NCI-H345 (cell line): ENCODE data around the gene ZNF641.

Source experiments
- DNase-seq: peaks from one replicate; lab custom pipeline; 2025; lab: John Stamatoyannopoulos, UW

Gene ZNF641

DNA sequence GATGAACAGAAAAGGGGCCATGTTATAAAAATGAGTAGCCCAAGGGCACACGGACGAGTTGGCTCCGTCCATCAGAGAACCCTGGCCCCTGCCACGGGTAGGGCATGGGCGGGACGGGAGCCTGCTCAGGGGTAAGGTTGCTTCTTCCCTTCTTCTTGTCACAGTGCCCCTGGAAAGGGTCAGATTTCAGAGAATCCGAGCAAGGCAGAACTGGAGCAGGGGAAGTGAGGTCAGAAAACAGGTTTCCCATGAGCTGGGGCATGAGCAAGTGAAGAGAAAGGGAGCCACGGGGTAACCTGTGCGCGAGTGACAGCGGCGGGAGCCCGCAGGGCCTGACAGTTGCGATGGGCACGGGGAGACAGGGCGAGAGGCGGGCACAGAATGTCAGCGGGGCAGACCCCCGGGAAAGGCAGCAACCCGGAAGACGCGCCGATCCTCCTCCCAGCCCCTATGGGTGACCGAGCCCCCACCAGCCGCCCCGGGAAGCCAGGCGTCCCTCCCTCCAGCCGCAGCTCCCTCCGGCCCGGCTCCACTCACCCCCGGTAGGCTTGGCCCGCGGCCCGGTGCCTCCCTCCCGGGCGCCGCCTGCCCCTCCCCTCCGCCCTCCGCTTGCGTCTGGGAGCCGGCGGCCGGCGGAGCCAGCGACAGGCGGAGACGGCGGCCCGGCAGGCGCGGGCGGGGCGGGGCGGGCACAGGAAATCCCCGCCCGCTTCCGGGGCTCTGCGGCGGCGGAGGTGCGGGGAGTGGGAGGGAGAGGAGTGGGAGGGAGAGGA is at the start of gene ZNF641:
Gene ZNF641, minus strand, starts transcription at position 671 of the 773 bp plus-strand sequence. CDS start 2,829 bp downstream, outside the sequence.
- DNase-seq, result peak; percentile 53

DNA sequence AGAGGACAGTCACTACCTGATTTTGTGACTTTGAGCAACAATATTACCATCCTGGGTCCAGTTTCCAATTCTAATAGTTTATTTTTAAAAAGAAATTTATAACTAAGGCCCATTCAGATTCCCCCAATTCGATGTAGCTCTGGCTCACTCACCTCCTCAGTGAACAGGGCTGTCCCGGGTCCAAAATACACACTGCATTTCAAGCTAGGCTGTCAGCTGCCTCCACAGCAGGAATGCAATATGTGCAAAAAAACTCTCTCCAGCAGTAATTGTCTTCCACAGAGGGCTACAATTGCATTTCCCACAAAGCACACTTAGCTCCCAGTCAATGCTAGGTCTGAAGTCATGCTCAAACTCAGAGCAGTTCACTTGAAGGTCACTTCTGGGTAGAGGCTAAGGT is 39.3 kb upstream of the ZNF641 start:
- no peak for DNase-seq

DNA sequence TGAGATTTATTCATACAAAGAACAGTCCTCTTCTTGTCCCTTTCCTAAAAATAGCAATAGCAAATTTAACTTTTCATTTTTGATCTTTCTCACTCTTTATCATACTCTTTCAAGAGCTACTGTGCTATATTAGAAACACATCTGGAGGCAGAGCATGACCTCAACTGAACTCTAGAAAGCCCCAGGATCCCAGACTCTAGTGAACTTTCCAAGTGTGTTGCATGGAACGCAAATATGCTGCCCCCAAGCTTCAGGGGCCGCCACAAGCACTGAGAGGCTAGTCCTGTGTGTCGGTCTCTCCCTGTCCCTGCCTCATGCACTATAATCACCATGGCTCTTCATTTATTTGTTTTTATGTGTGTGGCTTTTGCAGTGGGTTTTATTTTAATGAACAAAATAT is 38.7 kb upstream of the ZNF641 start:
- DNase-seq, result no peak

GRCh38 chr12:48388938-48389337 is 38.2 kb upstream of the ZNF641 start:
- DNase-seq, result no peak

DNA sequence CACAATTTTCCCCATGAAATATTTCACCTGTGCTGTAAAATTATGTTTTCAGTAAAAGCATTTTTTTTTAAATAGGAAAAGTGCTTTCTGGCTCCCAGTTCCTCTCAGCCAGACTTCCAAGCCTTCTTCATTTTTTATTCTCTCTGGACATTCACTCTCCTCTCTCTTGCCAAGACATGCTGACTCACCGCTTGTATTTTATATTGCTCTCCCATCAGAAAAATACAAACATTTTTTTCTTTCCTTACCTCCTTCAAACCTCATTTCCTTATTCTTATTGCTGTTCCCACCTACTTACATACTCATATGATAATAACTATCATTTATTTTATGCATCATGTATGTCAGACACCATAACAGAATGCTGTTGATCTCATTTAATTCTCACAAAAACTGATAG is 37.7 kb upstream of the ZNF641 start:
- DNase-seq, result no peak

DNA sequence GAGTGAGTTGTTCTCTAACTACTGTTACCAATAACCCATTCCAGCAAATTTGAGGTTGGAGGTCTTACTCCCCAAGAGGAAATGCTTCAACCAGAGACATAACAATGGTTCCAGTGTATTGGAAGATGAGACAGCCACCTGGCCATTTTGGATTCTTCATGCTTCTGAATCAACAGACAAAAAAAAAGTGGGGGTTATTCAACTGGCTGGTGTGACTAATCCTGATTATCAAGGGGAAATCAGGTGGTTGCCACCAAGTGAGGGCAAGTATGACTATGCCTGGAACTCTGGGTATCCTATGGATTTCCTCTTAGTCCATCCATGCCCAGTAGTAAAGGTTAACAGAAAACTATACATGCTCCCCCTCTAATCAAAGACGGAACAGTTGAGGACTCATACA is 29.9 kb upstream of the ZNF641 start:
- DNase-seq, result no peak

DNA sequence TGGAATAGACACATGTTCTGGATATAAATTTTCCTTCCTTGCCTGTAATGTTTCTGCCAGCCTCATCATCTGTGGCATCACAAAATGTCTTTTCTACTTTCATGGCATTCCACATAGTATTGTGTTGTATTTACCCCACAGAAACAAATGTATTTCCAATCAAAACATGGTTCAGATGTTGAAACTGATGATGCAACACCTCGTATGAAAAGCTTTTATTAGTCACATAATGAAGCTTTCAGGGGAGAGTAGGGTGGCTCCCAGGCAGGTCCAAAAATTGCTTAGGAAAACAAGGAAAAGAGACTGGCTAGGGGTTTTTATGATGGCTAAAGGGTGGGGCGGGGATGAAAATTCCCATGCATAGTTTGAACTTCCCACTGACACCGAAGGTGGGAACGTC is 29.1 kb upstream of the ZNF641 start:
- DNase-seq, result no peak

- DNase-seq, result no peak
Observed at GRCh38 chr12:48377646-48378045, 26.9 kb upstream of the ZNF641 start.

GRCh38 chr12:48374164-48374563 is 23.4 kb upstream of the ZNF641 start:
- no peak for DNase-seq

- no peak for DNase-seq
Observed at GRCh38 chr12:48366131-48366530, 15.4 kb upstream of the ZNF641 start.

DNA sequence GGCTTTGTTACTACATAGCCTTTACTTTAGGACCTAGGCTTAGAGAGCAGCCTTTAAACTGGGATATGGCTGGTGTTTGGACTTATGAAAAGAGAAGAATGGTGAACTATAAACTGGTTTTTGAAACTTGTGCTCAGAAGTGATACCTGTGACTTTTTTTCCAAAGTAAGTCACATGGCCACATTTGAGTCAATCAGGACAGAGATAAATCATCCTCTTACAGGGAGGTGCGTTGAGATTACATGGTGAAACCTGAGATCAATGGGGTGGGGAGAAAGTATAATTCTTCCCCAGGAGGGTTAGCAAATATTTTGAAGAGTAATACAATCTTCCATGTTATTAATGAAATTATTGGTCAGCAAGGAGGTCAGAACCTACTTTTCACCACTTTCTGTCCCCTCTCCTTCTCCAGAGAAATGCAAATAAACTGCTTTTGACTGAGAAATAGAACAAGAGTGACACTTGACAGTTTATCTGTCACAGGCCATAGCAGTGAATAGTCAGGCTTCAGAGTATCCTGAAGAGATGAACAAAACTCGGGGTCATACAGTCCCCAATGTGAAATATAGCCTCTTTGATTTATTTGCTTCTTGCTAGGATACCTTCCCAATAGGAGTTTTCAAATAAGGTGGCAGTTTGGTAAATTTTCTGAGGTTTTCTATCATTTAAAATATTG is 11.1 kb upstream of the ZNF641 start:
- DNase-seq, result no peak

DNA sequence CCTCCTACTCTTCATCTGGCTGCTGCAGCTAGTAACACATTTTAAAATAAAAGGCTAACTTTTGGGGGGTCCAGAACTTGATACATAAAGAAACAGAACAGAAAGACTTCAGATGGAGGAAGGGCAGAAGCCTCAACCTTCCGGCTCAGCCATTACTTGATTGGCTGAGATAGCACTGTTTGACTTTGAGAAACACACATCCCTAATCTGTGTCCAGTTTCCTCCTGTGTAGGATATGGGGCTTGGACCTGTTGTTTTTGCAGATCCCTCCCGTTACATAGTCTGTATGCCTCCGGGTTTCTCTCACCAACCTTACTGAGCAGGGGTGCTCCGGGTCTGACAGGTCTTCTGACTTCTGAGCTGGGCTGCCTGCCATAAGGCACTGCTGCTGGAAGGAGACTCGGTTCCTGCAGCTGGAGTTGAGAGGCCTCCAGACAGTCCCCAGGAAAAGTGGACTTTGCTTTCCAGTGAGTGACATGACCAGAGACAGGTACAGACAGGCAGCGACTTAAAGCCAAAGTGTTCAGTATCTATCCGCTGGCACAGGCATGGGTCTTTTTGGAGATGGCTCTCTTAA is 8.3 kb upstream of the ZNF641 start:
- no peak for DNase-seq

GRCh38 chr12:48356041-48356768 is 5.5 kb upstream of the ZNF641 start:
- no peak for DNase-seq

DNA sequence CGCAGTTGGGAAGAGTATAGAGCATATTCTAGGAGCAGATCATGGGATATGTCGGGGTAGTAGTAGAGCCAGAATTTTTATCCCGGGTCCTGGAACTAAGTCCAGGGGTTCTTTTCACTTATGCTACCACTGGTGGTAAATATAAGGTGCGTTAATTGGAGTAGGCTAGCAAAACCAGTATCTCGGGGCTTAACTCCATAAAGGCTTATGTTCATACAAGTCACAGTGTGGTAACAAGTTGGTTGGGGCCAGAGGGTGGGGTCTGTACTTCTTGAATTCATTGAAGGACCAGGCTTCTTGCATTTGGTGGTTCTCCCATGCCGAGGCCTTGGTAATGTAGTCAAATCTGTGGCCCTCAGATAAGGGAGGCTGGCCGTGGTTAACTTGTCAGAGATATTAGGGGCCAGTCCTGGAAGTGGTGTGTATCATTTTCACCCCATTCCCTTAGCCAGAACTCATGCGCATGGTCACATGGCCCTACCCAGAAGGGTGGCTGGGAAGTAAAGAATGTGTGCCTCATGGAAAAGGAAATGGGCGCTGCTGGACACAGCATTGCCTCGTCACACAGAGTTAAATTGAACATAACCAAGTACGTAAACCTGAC is 1.5 kb upstream of the ZNF641 start:
- DNase-seq, result no peak

DNA sequence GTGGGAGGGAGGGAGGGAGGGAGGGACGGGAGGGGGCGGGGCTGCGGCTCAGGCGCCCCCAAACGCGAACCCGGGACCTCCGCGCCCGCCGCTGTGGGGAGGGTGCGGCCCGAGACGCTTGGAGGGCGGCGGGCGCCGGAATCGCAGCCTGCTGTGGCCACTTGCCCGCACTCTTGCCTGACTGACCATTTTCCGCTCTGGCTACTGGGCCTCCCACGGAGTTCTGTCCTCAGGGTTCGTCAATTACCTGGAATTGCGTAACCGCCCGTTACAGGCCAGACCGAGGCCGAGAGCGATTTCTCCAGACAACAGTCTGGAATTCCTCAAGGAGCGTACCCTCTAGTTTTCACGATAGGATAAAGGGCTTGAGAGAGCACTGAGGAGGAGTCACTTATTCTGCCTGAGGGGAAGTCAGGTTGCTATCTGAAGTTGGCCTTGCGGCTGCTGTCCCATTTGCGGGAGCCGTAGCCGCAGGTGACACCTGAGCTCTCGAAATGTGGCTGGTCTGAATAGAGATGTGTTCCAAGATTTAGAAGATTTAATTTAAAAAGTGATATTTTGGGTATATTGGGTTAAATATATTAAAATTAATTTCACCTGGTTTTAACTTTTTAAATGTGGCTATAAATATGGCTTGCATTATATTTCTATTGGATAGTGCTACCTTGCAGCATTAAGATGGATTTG is 446 bp upstream of the ZNF641 start:
- DNase-seq, result peak; percentile 21

DNA sequence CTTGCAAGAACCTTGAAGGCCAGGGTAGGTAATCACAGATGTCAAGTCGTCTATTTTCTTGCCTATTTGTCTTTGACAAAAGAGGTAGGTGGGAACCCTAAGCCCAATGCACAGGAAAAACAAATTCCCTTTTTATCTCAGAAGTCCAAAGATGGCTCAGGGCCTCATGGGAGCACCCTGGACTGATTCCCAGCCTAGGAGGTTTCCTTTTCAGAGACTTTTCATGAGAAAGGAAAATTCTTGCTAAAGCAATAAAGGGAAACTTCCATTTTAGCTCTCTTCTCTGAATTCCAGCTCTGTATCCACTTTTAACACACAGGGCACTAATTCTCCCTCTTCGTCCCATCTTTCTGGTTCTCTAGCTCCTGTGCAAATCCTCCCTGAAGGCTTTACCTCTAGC is 1.2 kb downstream of the ZNF641 start:
- no peak for DNase-seq

DNA sequence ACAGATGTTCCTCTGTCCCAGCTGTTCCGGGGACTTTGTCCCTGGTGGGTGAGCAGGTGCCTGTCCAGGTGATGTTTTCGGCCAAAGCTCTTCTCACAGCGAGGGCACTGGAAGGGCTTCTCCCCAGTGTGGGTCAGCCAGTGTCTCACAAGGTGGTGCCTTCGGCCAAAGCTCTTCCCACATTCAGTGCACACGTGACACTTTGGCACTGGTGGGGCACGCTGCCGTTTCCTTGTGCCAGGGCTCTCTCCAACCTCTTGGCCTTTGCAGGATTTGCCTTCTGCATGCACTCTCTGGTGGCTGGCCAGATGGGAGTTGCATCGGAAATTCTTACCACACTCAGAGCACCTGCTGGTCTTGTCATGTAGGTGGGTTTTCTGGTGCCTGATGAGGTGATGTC is 7.7 kb downstream of the ZNF641 start:
- DNase-seq, result no peak

DNA sequence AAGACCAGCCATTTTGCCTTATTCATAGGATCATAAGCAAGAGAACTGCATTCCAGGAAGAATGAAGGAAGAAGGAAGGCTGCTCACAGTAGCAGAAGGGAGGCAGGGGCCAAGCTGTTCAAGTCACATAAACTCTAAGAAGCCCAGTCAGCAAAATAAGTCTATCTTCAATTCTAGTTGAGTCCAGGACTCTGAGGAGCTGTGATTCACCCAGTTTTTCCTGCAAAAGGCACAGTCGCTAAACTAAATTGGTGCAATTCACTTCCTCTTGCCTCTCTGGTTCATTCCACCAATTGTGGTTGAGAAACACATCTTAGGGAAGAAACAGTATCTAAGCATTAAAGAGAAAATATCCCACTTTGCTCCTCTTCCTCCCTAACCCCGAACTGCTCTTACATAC is 9.8 kb downstream of the ZNF641 start:
- DNase-seq, result no peak

- DNase-seq, result no peak
Observed at GRCh38 chr12:48339442-48340117, 11.1 kb downstream of the ZNF641 start.

DNA sequence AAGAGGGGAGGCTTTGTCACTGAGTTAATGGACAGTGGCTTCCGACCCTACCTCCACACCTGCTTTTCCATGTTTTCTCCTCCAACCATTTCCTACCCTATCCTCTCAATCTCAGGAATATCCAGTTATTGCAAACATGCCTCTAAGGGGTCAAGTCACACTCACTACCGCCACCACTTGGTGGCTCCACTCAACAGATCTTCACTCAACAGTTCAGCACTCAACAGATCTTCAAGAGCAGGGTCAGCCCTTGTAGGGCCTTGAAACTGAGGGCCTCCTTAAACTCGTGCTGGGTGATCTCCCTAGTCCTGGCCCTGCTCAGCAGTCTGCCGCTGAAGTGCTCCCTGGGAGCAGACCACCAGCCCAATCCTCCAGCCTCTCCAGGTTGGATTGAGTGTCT is 14.2 kb downstream of the ZNF641 start:
- no peak for DNase-seq

DNA sequence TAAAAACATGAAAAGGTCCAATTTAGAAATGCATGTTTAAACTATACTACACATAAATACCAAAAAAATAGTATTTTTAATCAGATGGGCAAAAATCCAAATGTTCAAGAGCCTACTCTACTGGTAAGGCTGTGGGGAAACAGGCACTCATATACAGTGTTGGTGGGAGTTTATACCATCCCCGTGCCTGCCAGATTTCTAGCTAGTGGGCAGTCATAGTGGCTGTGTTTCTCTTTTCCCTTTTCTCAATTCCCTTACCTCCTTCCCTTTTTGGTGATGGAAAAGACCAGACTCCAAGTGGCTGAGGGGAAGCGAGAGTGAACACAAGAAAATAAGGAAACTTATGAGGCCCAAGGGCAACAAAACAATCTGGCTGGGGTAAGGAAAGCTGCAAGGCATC is 14.7 kb downstream of the ZNF641 start:
- no peak for DNase-seq
